K562 (cell line): ENCODE results near the gene FBXO44. TPM values are rescaled to one million over a fixed set of nuclear protein-coding genes. Genes with fewer than 3 reads are reported as not detected.
A peak's percentile ranks its signal among the peaks of the same experiment; 100 is the strongest.

Experiments
- ATF7 ChIP-seq: fragments of 450-650 bp; IDR thresholded peaks from 2 replicates; pipeline ENCODE4 v1.7.1; 2014; ENCODE audit warnings: mild to moderate bottlenecking, moderate library complexity
- E2F8 ChIP-seq: fragments of 450-650 bp; IDR thresholded peaks from 2 replicates; pipeline ENCODE4 v1.7.1; 2018; ENCODE audit warnings: mild to moderate bottlenecking, low read depth; ENCODE audit not compliant: partially characterized antibody
- E4F1 ChIP-seq: fragments of 250-450 bp; sonication (Bioruptor Pico); IDR thresholded peaks from 2 replicates; pipeline ENCODE4 v1.5.0; 2021; ENCODE audit warnings: mild to moderate bottlenecking, borderline replicate concordance
- GTF2E2 ChIP-seq: fragments of 200-800 bp; sonication (Bioruptor generic); IDR thresholded peaks from 2 replicates; pipeline ENCODE4 v1.6.1; 2016; ENCODE audit warnings: missing genetic modification characterization, missing compliant biosample characterization
- KDM4B ChIP-seq, 2 experiments: fragments of 450-650 bp in 1 of 2; sonication (generic) in 1 of 2; IDR thresholded peaks; 2 replicates each; pipeline ENCODE4 v1.6.1; 2016 to 2017; ENCODE audit warnings: borderline replicate concordance in 2 of 2, antibody characterized with exemption in 1 of 2, low read depth in 1 of 2, mild to moderate bottlenecking in 1 of 2
- PRMT5 ChIP-seq: sonication (generic); formaldehyde crosslinking; IDR thresholded peaks from 2 replicates; pipeline ENCODE4 v1.5.0; 2020; ENCODE audit warnings: missing genetic modification reagents
- RBM39 ChIP-seq: fragments of 200-400 bp; formaldehyde crosslinking; optimal IDR thresholded peaks from 2 replicates; pipeline ENCODE3; 2018; ENCODE audit warnings: low read depth, low read length
- SMARCA4 ChIP-seq: fragments of 450-650 bp; IDR thresholded peaks from 2 replicates; pipeline ENCODE4 v1.6.1; 2016
- TOE1 ChIP-seq, 2 experiments: fragments of 450-650 bp in 1 of 2; sonication (generic) in 1 of 2; formaldehyde crosslinking in 1 of 2; IDR thresholded peaks; 2 replicates each; pipeline versions ENCODE4 v1.7.1 to v1.8.0; 2016 to 2022; ENCODE audit warnings: borderline replicate concordance in 2 of 2, mild to moderate bottlenecking in 2 of 2, antibody characterized with exemption in 1 of 2, inconsistent platforms in 1 of 2, low read depth in 1 of 2, missing genetic modification reagents in 1 of 2, moderate library complexity in 1 of 2
- ZNF586 ChIP-seq: fragments of 450-650 bp; formaldehyde crosslinking; conservative IDR thresholded peaks from 2 replicates; pipeline ENCODE4 v1.4.0; 2020; ENCODE audit warnings: mild to moderate bottlenecking, moderate library complexity
- polyA plus RNA-seq, 8 experiments: library from polyadenylated mRNA; depleted of rRNA in 4 of 8; stranded (reverse) in 5 of 8; unstranded in 3 of 8; fragments of >200 nt; fragmentation: Nextera tagmentation in 2 of 8; fragmentation: Illumina TruSeq in 1 of 8; extraction: Ambion mirVana in 2 of 8; extraction: Trizol in 1 of 8; gene quantifications; 2 replicates each; pipeline versions ENCODE4 v1.2.1 to v1.2.3, GENCODE V29; 2011 to 2014; ENCODE audit warnings: inconsistent platforms in 1 of 8, missing spikeins in 1 of 8
- total RNA-seq, 7 experiments: library from RNA; depleted of rRNA in 6 of 7; stranded (reverse); fragments of >200 nt in 6 of 7; fragmentation: Illumina TruSeq in 2 of 7; extraction: Trizol in 2 of 7; gene quantifications; 2 replicates each; pipeline versions ENCODE4 v1.2.1 to v1.2.3, GENCODE V29; 2011 to 2021; ENCODE audit warnings: low replicate concordance in 1 of 7
- TF ChIP-seq, protein P1 (sequence below), 3 experiments: fragments of 200-800 bp in 1 of 3; sonication (Bioruptor generic) in 1 of 3; sonication (generic) in 1 of 3; formaldehyde crosslinking in 1 of 3; IDR thresholded peaks; 2 replicates each; pipeline versions ENCODE4 v1.6.1 to v1.8.0; 2016 to 2022; ENCODE audit warnings: mild to moderate bottlenecking in 2 of 3, missing compliant biosample characterization in 2 of 3, missing genetic modification characterization in 2 of 3, missing genetic modification reagents in 1 of 3
- TF ChIP-seq, protein P2 (sequence below): fragments of 450-650 bp; IDR thresholded peaks from 2 replicates; pipeline ENCODE4 v1.6.1; 2018; ENCODE audit warnings: mild to moderate bottlenecking, low read depth; ENCODE audit not compliant: partially characterized antibody
- TF ChIP-seq, protein P3 (sequence below), 2 experiments: IDR thresholded peaks in 1 of 2; conservative IDR thresholded peaks in 1 of 2; 2 replicates each; pipeline ENCODE4 v1.6.1; 2016; ENCODE audit warnings: low read depth in 2 of 2, mild to moderate bottlenecking in 1 of 2, missing compliant biosample characterization in 1 of 2, missing genetic modification characterization in 1 of 2, moderate library complexity in 1 of 2

FBXO44 gene
- total and polyA plus RNA-seq, 9 of the 15 experiments (the other 6 are each of a cell fraction or from before 2014, with no cell fraction given), result 0.69 to 20.9 (median 6.7) TPM

- TF ChIP-seq E4F1 (CRISPR knock-in tag), result no peak
- no peak; a peak in 1 of 4 replicates for TF ChIP-seq KDM4B (IDR thresholded peaks at IDR 0.05; ENCODE audit: borderline replicate concordance in 2 of 2, low read depth in 1 of 2)
- TF ChIP-seq E2F8, result peak; percentile 64
- TF ChIP-seq TOE1 (IDR thresholded peaks at IDR 0.05; ENCODE audit: borderline replicate concordance), result peak; percentile 91; the same call in 1 of the 2 replicates
- TF ChIP-seq TOE1 (CRISPR knock-in tag; IDR thresholded peaks at IDR 0.05; ENCODE audit: borderline replicate concordance, low read depth), result no peak
- peak; percentile 53; the same call in 1 of the 2 replicates for TF ChIP-seq ATF7
- TF ChIP-seq GTF2E2, result peak; percentile 69; the same call in 1 of the 2 replicates
- TF ChIP-seq, protein P1, sequence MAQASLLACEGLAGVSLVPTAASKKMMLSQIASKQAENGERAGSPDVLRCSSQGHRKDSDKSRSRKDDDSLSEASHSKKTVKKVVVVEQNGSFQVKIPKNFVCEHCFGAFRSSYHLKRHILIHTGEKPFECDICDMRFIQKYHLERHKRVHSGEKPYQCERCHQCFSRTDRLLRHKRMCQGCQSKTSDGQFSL (CRISPR knock-in tag; IDR thresholded peaks at IDR 0.05), result no peak
- TF ChIP-seq, protein P1 (tag; IDR thresholded peaks at IDR 0.05), result no peak
- TF ChIP-seq, protein P2, sequence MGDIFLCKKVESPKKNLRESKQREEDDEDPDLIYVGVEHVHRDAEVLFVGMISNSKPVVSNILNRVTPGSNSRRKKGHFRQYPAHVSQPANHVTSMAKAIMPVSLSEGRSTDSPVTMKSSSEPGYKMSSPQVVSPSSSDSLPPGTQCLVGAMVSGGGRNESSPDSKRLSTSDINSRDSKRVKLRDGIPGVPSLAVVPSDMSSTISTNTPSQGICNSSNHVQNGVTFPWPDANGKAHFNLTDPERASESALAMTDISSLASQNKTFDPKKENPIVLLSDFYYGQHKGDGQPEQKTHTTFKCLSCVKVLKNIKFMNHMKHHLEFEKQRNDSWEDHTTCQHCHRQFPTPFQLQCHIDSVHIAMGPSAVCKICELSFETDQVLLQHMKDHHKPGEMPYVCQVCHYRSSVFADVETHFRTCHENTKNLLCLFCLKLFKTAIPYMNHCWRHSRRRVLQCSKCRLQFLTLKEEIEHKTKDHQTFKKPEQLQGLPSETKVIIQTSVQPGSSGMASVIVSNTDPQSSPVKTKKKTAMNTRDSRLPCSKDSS, result no peak
- no peak for TF ChIP-seq RBM39
- no peak for TF ChIP-seq PRMT5 (CRISPR knock-in tag)
- no peak for TF ChIP-seq ZNF586 (CRISPR knock-in tag)
- TF ChIP-seq SMARCA4, result peak; percentile 32; the same call in 1 of the 2 replicates
- TF ChIP-seq, protein P3, sequence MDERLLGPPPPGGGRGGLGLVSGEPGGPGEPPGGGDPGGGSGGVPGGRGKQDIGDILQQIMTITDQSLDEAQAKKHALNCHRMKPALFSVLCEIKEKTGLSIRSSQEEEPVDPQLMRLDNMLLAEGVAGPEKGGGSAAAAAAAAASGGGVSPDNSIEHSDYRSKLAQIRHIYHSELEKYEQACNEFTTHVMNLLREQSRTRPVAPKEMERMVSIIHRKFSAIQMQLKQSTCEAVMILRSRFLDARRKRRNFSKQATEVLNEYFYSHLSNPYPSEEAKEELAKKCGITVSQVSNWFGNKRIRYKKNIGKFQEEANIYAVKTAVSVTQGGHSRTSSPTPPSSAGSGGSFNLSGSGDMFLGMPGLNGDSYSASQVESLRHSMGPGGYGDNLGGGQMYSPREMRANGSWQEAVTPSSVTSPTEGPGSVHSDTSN (CRISPR knock-in tag; IDR thresholded peaks at IDR 0.05; ENCODE audit: low read depth), result no peak
- TF ChIP-seq, protein P3 (tag; conservative IDR thresholded peaks at IDR 0.05; ENCODE audit: low read depth), result no peak
Observed at GRCh38 chr1:11681071-11681771, 26.5 kb downstream of the FBXO44 start, which contains the start of gene MAD2L2 (continued).
